KOPT-K1 (cell line): ENCODE data around the gene MRPL12.

Source experiments
- H3K27ac ChIP-seq: fragments of 200-600 bp; sonication (generic); 2 replicates; pipeline ENCODE4 v1.5.1; 2016; ENCODE audit warnings: antibody characterized with exemption, mild to moderate bottlenecking, low read depth, low read length; ENCODE audit not compliant: poor library complexity, severe bottlenecking
- H3K36me3 ChIP-seq: fragments of 200-600 bp; sonication (generic); 2 replicates; pipeline ENCODE4 v1.5.1; 2017; ENCODE audit warnings: antibody characterized with exemption, mild to moderate bottlenecking, low read length, moderate library complexity; ENCODE audit not compliant: insufficient read depth
- H3K9me3 ChIP-seq: fragments of 200-600 bp; sonication (generic); 2 replicates; pipeline ENCODE4 v1.5.1; 2017; ENCODE audit warnings: antibody characterized with exemption, low read length, mild to moderate bottlenecking; ENCODE audit not compliant: insufficient read depth, poor library complexity, severe bottlenecking

The MRPL12 gene

GRCh38 chr17:81702934-81703746 is at the start of gene MRPL12:
TSS of gene MRPL12 (plus strand) at chr17:81703367. CDS start at chr17:81703502, 135 bp downstream.
- no peaks in the 10 kb centered on the region for H3K9me3 ChIP-seq
- peaks cover 79% of the 10 kb centered on the region for H3K36me3 ChIP-seq
- peak within 1 kb of the TSS; percentile 88 for H3K27ac ChIP-seq

DNA sequence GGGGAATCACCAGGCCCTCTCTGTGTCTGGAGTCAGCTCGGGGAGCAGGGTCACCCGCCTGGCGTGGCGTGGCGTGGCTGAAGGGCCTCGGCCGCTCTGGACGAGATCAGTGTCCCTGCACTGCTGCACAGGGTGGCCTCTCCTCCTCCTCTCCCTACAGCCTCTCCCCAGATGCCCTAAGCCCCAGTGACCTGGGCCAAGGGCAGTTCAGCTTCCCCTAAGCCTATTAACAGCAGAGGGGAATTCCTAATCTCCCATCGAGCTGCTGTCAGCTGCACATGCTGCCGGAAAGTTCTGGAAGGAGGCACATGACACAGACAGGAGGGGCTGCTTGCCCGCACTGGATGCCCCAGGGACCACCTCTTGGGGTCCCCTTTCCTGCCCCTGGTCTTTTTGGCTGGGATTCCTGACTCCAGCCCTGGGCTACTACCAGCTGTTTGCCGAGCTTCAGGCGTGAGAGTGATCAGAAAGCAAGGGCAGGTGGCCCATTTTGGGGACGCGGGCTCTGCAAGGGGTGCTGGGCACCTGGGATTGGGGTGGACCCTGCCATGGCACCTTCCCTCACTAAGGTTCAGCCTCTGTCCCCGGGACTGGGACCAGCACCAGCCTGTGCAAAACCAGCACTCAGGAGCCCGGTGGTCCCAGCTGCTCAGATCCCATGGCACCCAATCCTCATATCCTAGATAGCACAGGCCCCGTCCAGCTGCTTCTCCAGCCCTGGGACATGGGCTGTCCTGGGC is 47.6 kb upstream of the MRPL12 start:
- no peaks in the 10 kb centered on the region for H3K9me3 ChIP-seq
- peak overlapping the region; percentile 16 for H3K27ac ChIP-seq

GRCh38 chr17:81656118-81656743 is 46.9 kb upstream of the MRPL12 start, which contains the start of gene PDE6G:
TSS of gene PDE6G (minus strand) at chr17:81656542. CDS start at chr17:81653305, 3,237 bp downstream.
- Histone ChIP-seq H3K9me3 (no peaks in the 10 kb centered on the region), H3K36me3 (no peaks in the 10 kb centered on the region), H3K27ac (peak within 1 kb of the TSS; percentile 16)

More for the DNA sequence above, 47.6 kb upstream of the MRPL12 start:
- H3K36me3 ChIP-seq, result no peaks in the 10 kb centered on the region

GRCh38 chr17:81656835-81657234 is 46.3 kb upstream of the MRPL12 start:
- Histone ChIP-seq H3K9me3 (no peaks in the 10 kb centered on the region), H3K36me3 (no peaks in the 10 kb centered on the region), H3K27ac (peak overlapping the region; percentile 16)

DNA sequence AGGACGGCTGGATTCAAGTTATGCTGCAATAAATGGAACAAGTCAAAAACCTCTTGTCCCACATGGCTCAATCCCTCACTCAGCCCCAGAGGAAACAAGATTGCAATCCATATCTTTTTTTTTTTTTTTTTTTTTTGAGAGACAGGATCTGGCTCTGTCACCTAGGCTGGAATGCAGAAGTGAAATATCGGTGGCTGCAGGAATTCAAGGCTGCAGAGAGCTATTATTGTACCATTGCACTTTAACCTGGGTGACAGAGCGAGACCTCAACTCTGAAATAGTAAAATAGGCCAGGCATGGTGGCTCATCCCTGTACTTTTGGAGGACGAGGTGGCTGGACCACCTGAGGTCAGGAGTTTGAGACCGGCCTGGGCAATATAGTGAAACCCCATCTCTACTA is 44.1 kb upstream of the MRPL12 start:
- Histone ChIP-seq H3K27ac (no peak overlapping the region), H3K36me3 (peaks cover under 1% of the 10 kb centered on the region; the same call in 1 of the 2 replicates), H3K9me3 (no peaks in the 10 kb centered on the region)

DNA sequence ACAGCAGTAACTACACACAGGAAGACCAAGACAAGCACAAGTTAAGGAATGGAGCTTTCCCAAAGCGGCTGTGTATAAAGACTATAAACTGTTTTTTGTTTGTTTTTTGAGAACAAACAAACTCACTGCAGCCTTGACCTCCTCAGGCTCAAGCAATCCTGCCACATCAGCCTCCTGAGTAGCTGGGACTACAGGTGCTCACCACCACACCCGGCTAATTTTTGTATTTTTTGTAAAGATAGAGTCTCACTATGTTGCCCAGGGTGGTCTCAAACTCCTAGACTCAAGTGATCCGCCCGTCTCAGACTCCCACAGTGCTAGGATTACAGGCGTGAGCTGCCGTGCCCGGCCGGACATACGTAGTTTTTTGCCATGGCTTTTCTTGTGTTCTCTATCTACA is 42.7 kb upstream of the MRPL12 start:
- no peak overlapping the region for H3K27ac ChIP-seq
- peaks cover 14% of the 10 kb centered on the region for H3K36me3 ChIP-seq
- H3K9me3 ChIP-seq, result no peaks in the 10 kb centered on the region

GRCh38 chr17:81662002-81662401 is 41.2 kb upstream of the MRPL12 start:
- no peaks in the 10 kb centered on the region for H3K9me3 ChIP-seq
- H3K27ac ChIP-seq, result no peak overlapping the region
- peaks cover 14% of the 10 kb centered on the region for H3K36me3 ChIP-seq

- peaks cover 26% of the 10 kb centered on the region for H3K36me3 ChIP-seq
- H3K27ac ChIP-seq, result no peak overlapping the region
- no peaks in the 10 kb centered on the region for H3K9me3 ChIP-seq
Observed at GRCh38 chr17:81664051-81664470, 39.1 kb upstream of the MRPL12 start.

GRCh38 chr17:81665205-81666091 is 37.7 kb upstream of the MRPL12 start:
- peak overlapping the region; percentile 88 for H3K27ac ChIP-seq
- H3K9me3 ChIP-seq, result no peaks in the 10 kb centered on the region
- H3K36me3 ChIP-seq, result peaks cover 40% of the 10 kb centered on the region

- H3K27ac ChIP-seq, result peak overlapping the region; percentile 88
- peaks cover 45% of the 10 kb centered on the region for H3K36me3 ChIP-seq
Observed at GRCh38 chr17:81666092-81666341, 37.1 kb upstream of the MRPL12 start.

DNA sequence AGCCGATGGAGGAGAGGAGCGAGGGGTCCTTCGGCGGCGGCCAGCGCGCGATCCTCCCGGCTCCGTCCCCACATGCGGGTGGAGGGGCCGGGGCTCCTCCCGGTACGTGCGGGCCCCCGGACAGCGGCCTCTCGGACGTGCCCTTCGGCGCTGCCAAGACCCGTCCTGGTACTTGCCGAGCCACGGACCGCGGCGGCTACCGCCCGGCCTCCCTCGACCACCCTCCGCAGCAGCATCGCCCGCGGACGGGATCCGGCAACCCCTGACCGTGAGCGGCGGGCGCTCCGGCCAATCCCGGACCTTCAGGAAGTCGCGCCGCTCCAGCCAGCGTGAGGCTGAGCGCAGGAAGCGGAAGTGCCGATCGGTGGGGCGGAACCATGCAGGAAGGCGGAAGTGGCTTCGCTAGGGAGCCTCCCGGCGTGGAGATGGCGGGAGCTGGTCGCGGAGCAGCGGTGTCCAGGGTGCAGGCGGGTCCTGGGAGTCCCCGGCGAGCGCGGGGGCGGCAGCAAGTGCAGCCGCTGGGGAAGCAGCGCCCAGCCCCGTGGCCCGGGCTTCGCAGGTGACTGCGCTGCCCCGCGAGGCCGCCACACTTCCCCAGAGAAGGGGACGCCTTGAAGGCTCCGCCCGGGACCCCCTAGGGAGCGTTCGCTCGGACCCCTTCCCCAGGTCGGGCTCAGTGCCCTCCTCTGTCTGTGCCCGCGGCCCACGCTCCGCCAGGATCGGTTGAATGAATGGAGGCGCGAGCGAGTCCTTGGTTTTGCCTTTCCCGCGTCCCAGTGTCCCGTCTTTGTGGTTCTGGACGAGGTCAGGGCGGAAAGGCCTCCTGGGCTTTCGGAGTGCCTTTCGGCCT is 36.6 kb upstream of the MRPL12 start, which contains the start of the genes CCDC137 and OXLD1:
Gene CCDC137, plus strand, starts transcription at position 396 of the 850 bp plus-strand sequence. Its CDS starts 30 bp downstream, at position 426.
Gene OXLD1, minus strand, starts transcription at position 264 of the 850 bp plus-strand sequence. Its CDS starts 28 bp downstream, at position 236.
- H3K9me3 ChIP-seq, result no peaks in the 10 kb centered on the region
- H3K36me3 ChIP-seq, result peaks cover 51% of the 10 kb centered on the region
- peak within 1 kb of the TSS; percentile 88 for H3K27ac ChIP-seq

More at GRCh38 chr17:81666092-81666341, 37.1 kb upstream of the MRPL12 start:
- H3K9me3 ChIP-seq, result no peaks in the 10 kb centered on the region

DNA sequence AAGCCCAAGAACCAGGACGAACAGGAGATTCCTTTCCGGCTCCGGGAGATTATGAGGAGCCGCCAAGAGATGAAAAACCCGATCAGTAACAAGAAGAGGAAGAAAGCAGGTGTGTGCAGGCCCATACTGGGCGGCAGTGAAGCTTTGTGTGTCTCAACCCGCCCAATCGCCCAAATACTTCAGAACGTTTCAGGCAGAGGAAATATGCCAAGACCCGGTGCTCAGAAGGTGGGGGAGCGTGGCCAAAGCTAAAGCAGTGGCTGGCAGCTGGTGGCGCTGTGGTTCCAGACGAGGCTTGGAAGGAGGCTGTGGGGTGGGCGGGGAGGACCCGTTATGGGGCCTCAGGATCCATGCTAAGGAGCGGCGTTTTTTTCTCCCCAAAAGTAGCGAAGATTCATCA is 35.4 kb upstream of the MRPL12 start:
- Histone ChIP-seq H3K9me3 (no peaks in the 10 kb centered on the region), H3K27ac (peak overlapping the region; percentile 36), H3K36me3 (peaks cover 63% of the 10 kb centered on the region)

DNA sequence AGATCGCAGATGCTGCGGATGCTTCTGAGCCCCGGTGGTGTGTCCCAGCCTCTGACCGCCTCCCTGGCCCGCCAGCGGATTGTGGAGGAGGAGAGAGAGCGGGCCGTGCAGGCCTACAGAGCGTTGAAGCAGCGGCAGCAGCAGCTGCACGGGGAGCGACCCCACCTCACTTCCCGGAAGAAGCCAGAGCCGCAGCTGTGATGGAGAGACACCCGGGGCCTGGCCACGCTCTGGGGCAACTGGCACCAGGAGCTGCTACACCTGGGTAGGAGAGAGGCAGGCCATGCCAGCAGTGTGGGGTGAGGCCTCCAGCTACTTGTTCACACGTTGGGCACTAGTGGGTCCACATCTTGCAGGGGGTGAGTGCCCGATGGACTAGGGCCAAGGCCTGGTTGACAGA is 30.7 kb upstream of the MRPL12 start:
- H3K9me3 ChIP-seq, result no peaks in the 10 kb centered on the region
- H3K36me3 ChIP-seq, result peaks cover 85% of the 10 kb centered on the region
- no peak overlapping the region for H3K27ac ChIP-seq
